Cardiac muscle cell (in vitro differentiated cells and primary cell): ENCODE measurements around the gene PQBP1. TPM values are rescaled to one million over a fixed set of nuclear protein-coding genes. Genes with fewer than 3 reads are reported as not detected.

ENCODE experiments used
- DNase-seq, 2 donors: peaks; one replicate each; pipeline versions ENCODE4 v3.0.0 to v3.0.0-alpha.2; 2010 to 2017; ENCODE audit warnings: low read depth in 1 of 2, low spot score in 1 of 2
- H3K27ac ChIP-seq: fragments of 200-600 bp; sonication (generic); 2 replicates; pipeline ENCODE4 v1.5.1; 2016
- H3K27me3 ChIP-seq: fragments of 200-600 bp; sonication (generic); 2 replicates; pipeline ENCODE4 v1.6.0; 2016; ENCODE audit warnings: control low read depth
- H3K36me3 ChIP-seq: fragments of 200-600 bp; sonication (generic); 2 replicates; pipeline ENCODE4 v1.5.1; 2016; ENCODE audit warnings: control low read depth
- H3K4me1 ChIP-seq: fragments of 200-600 bp; sonication (generic); 2 replicates; pipeline ENCODE4 v1.8.1; 2017; ENCODE audit warnings: low read depth, mild to moderate bottlenecking, mixed run types
- H3K4me3 ChIP-seq: fragments of 200-600 bp; sonication (generic); 2 replicates; pipeline ENCODE4 v1.5.1; 2016; ENCODE audit warnings: mild to moderate bottlenecking
- H3K9me3 ChIP-seq: fragments of 200-600 bp; sonication (generic); 2 replicates; pipeline ENCODE4 v1.5.1; 2017; ENCODE audit warnings: low read depth, mild to moderate bottlenecking, control low read depth
- CTCF ChIP-seq: IDR thresholded peaks from 2 replicates; pipeline ENCODE4 v1.5.1; 2012; ENCODE audit warnings: low read depth, mild to moderate bottlenecking, low read length
- polyA plus RNA-seq: library from polyadenylated mRNA; unstranded; fragments of >200 nt; fragmentation: Nextera tagmentation; extraction: Ambion mirVana; gene quantifications from 2 replicates; pipeline ENCODE4 v1.2.1, GENCODE V29; 2016
- total RNA-seq: library from RNA; depleted of rRNA; stranded (reverse); fragments of >200 nt; gene quantifications from 2 replicates; pipeline ENCODE4 v1.2.3, GENCODE V29; 2016

The PQBP1 gene
- total and polyA plus RNA-seq, 2 experiments from 2014 or later, result 74.8 to 114 TPM

GRCh38 chrX:48917139-48918001, 19.6 kb downstream of the PQBP1 start:
- peaks cover 6% of the 10 kb centered on the region for H3K36me3 ChIP-seq
- peak; percentile 89 for TF ChIP-seq CTCF
- H3K4me3 ChIP-seq, result peak overlapping the region; percentile 70
- H3K4me1 ChIP-seq, result peaks cover 7% of the 10 kb centered on the region
- H3K27ac ChIP-seq, result no peak overlapping the region
- DNase-seq, result peak; percentile 89 to 95
- H3K27me3 ChIP-seq, result no peaks in the 10 kb centered on the region
- no peaks in the 10 kb centered on the region for H3K9me3 ChIP-seq

- TF ChIP-seq CTCF, result no peak
- Histone ChIP-seq H3K4me1 (peaks cover 7% of the 10 kb centered on the region), H3K27me3 (no peaks in the 10 kb centered on the region), H3K27ac (no peak overlapping the region), H3K9me3 (no peaks in the 10 kb centered on the region), H3K36me3 (peaks cover 6% of the 10 kb centered on the region), H3K4me3 (peak overlapping the region; percentile 70)
- no peak for DNase-seq
Observed at GRCh38 chrX:48918301-48918642, 20.5 kb downstream of the PQBP1 start.

- H3K9me3 ChIP-seq, result no peaks in the 10 kb centered on the region
- no peaks in the 10 kb centered on the region for H3K27me3 ChIP-seq
- peaks cover 4% of the 10 kb centered on the region for H3K36me3 ChIP-seq
- DNase-seq, result peak; percentile 85 to 99
- H3K4me3 ChIP-seq, result peak within 1 kb of the TSS; percentile 70
- H3K4me1 ChIP-seq, result peaks cover 7% of the 10 kb centered on the region
- peak within 1 kb of the TSS; percentile 83 for H3K27ac ChIP-seq
- no peak for TF ChIP-seq CTCF
Observed at GRCh38 chrX:48918643-48919340, 21.1 kb downstream of the PQBP1 start, which contains the start of gene PIM2. PIM2 (minus strand) TSS chrX:48919024; CDS start chrX:48918834, 190 bp downstream.

- peak overlapping the region; percentile 70 for H3K4me3 ChIP-seq
- no peak for DNase-seq
- H3K27ac ChIP-seq, result peak overlapping the region; percentile 83
- no peak for TF ChIP-seq CTCF
- H3K4me1 ChIP-seq, result peaks cover 7% of the 10 kb centered on the region
- H3K36me3 ChIP-seq, result no peaks in the 10 kb centered on the region
- no peaks in the 10 kb centered on the region for H3K9me3 ChIP-seq
- no peaks in the 10 kb centered on the region for H3K27me3 ChIP-seq
Observed at GRCh38 chrX:48919360-48919841, 21.7 kb downstream of the PQBP1 start.

GRCh38 chrX:48919947-48920717, 22.4 kb downstream of the PQBP1 start:
- Histone ChIP-seq H3K4me1 (peaks cover 7% of the 10 kb centered on the region), H3K9me3 (no peaks in the 10 kb centered on the region), H3K4me3 (peak overlapping the region; percentile 70), H3K27ac (peak overlapping the region; percentile 83), H3K27me3 (no peaks in the 10 kb centered on the region), H3K36me3 (no peaks in the 10 kb centered on the region)
- no peak for DNase-seq
- no peak for TF ChIP-seq CTCF
